ENCODE results near the gene WDR90.

The WDR90 gene

GRCh38 chr16:660132-660458 lies 10.9 kb downstream of the WDR90 start:
- in situ Hi-C loops (cut with HindIII; ENCODE audit: low sequenced_read_pairs), result no loop called here
- DNase-seq (ENCODE audit: low read depth, low spot score), result no peak
- no peak for TF ChIP-seq CTCF (IDR thresholded peaks at IDR 0.05; ENCODE audit: low read depth, low read length)
- no peak overlapping the region for H3K4me3 ChIP-seq (ENCODE audit: low read depth, low read length)

DNA sequence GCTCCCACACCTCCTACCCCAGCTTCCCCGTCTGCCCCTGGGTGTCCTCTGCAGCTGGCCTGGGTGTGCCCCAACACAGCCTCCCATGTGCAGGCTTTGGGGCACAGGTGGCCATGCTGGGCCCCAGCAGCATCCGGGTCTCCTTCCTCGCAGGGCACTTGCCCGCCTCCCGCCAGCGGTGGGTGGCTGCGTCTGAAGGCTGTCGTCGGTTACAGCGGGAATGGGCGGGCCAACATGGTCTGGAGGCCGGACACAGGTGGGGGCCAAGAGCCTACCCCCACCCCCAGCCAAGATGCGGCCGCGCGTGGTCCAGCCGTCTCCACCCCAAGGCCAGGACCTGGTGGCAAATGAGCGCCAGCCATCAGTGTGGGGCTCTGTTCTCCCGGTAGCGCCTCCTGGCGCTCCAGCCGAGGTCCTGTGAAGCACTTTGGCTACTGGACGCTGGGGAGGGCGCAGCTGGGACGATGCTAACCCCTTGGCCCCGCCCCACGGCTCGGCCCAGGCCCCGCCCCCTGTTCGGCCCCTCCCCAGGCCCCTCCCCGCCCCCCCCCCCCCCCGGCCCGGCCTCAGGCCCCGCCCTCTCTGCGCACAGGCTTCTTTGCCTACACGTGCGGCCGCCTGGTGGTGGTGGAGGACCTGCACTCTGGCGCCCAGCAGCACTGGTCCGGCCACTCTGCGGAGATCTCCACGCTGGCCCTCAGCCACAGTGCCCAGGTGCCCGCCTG lies 11.5 kb downstream of the WDR90 start:
- H3K4me3 ChIP-seq (ENCODE audit: low read depth, low read length), result no peak overlapping the region
- peak; percentile 78 for DNase-seq (ENCODE audit: low read depth, low spot score)
- TF ChIP-seq CTCF (IDR thresholded peaks at IDR 0.05; ENCODE audit: low read depth, low read length), result peak; percentile 54
- in situ Hi-C loops (cut with HindIII; ENCODE audit: low sequenced_read_pairs), result no loop called here

GRCh38 chr16:661184-661821 lies 12.1 kb downstream of the WDR90 start:
- no peak for TF ChIP-seq CTCF (IDR thresholded peaks at IDR 0.05; ENCODE audit: low read depth, low read length)
- in situ Hi-C loops (cut with HindIII; ENCODE audit: low sequenced_read_pairs), result no loop called here
- H3K4me3 ChIP-seq (ENCODE audit: low read depth, low read length), result no peak overlapping the region
- DNase-seq (ENCODE audit: low read depth, low spot score), result no peak

DNA sequence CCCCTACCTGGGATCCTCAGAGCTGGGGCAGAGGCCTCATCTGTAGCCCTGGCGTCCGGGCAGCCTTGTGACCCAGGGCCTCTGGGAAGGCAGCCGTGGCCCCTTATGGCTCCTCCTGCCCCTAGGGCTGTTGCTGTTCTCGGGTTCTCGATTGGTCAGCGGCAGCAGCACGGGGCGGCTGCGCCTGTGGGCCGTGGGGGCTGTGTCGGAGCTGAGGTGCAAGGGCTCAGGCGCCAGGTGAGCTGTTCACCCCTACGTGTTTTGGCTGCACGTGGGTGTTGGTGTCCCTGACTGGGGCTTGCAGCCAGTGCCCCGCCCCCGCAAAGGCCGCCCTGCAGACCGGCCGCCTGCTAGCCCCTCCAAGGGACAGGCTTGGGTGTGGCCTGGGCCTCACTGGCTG lies 12.9 kb downstream of the WDR90 start:
- no peak overlapping the region for H3K4me3 ChIP-seq (ENCODE audit: low read depth, low read length)
- in situ Hi-C loops (cut with HindIII; ENCODE audit: low sequenced_read_pairs), result no loop called here
- DNase-seq (ENCODE audit: low read depth, low spot score), result no peak
- no peak for TF ChIP-seq CTCF (IDR thresholded peaks at IDR 0.05; ENCODE audit: low read depth, low read length)

- in situ Hi-C loops (cut with HindIII; ENCODE audit: low sequenced_read_pairs), result no loop called here
- DNase-seq (ENCODE audit: low read depth, low spot score), result no peak
- no peak overlapping the region for H3K4me3 ChIP-seq (ENCODE audit: low read depth, low read length)
- TF ChIP-seq CTCF (IDR thresholded peaks at IDR 0.05; ENCODE audit: low read depth, low read length), result no peak
Observed at GRCh38 chr16:662597-662996, 13.4 kb downstream of the WDR90 start.

- no peak for DNase-seq (ENCODE audit: low read depth, low spot score)
- in situ Hi-C loops (cut with HindIII; ENCODE audit: low sequenced_read_pairs), result no loop called here
- no peak for TF ChIP-seq CTCF (IDR thresholded peaks at IDR 0.05; ENCODE audit: low read depth, low read length)
- H3K4me3 ChIP-seq (ENCODE audit: low read depth, low read length), result no peak overlapping the region
Observed at GRCh38 chr16:666572-666971, 17.4 kb downstream of the WDR90 start.
